ENCODE results near the gene NCKAP5. TPM values are rescaled to one million over a fixed set of nuclear protein-coding genes. Genes with fewer than 3 reads are reported as not detected.

The NCKAP5 gene
- polyA plus RNA-seq, 1 experiment, result 2.1 TPM

DNA sequence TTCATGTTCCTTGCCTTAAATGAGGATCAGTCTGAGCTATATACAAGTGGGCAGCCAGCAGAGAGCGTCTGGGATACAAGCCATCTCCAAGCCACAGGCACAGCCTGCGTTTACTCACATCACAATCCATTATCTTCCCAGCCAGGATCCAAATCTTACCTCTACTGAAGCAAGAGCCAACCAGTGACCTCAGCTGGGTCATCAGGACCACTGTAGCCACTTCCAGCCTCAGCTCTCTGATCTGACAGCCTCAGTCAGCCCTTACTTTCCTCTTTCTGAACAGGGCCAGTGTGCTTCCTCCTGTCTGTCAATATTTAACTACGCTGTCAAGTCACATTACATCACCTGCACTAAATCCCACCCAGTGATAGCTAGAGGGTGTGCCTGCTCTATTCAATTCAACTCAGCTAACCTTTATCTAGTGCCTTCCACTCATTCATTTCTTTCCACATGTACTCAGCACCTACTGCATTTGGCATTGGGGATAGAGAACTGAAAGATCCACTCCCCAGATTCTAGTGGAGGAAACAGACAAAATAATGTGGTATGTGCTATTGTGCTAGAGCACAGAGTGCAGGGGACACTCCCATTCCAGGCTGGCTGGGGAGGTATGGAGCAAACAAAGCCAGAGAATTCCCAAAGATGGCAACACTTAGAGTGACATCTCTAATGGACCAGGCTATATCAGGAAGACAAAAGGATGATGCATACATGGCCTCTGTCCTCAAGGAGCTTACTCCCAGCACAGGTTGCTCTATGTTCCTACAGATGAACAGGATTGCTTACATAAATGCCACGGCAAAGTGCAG is 146.5 kb downstream of the NCKAP5 start:
- Histone ChIP-seq H3K36me3 (ENCODE audit: control insufficient read depth, insufficient read depth, low read length) (no peaks in the 10 kb centered on the region), H3K27me3 (ENCODE audit: control insufficient read depth, insufficient read depth, low read length) (no peaks in the 10 kb centered on the region), H3K4me3 (ENCODE audit: low read depth, low read length) (no peak overlapping the region)
- ChIA-PET CTCF (interaction anchor here (0.6 to 1.4 kb wide), 3 partner anchors 10 to 39 kb away, joined by 3 read pairs; no protein-coding TSS in a partner anchor), POLR2A (no interaction called here)
- no peak for DNase-seq (ENCODE audit: low read depth)
- TF ChIP-seq, protein P1, sequence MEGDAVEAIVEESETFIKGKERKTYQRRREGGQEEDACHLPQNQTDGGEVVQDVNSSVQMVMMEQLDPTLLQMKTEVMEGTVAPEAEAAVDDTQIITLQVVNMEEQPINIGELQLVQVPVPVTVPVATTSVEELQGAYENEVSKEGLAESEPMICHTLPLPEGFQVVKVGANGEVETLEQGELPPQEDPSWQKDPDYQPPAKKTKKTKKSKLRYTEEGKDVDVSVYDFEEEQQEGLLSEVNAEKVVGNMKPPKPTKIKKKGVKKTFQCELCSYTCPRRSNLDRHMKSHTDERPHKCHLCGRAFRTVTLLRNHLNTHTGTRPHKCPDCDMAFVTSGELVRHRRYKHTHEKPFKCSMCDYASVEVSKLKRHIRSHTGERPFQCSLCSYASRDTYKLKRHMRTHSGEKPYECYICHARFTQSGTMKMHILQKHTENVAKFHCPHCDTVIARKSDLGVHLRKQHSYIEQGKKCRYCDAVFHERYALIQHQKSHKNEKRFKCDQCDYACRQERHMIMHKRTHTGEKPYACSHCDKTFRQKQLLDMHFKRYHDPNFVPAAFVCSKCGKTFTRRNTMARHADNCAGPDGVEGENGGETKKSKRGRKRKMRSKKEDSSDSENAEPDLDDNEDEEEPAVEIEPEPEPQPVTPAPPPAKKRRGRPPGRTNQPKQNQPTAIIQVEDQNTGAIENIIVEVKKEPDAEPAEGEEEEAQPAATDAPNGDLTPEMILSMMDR (IDR thresholded peaks at IDR 0.05; ENCODE audit: insufficient read depth, low read depth, low read length), result no peak

DNA sequence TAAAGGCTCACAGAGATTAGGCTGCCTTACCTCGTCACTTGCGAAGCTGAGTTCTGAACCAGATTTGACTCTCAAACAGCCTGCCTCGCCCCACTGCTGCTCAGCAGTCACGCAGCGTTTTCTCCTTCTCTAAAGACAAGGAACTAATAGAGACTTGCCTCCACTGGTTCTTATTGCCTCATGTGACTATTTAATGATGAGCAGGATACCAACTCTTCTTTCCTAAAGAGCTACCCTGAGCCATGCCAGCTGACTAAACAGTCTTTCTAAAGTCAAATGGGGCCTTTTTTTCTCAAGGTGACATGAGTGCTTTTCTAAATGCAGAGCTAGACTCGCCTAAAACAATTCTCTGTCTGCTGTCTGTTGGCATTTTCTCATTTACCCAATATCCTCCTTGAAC is 147.5 kb downstream of the NCKAP5 start:
- POLR2A ChIA-PET, result no interaction called here
- Histone ChIP-seq H3K36me3 (ENCODE audit: control insufficient read depth, insufficient read depth, low read length) (no peaks in the 10 kb centered on the region), H3K27me3 (ENCODE audit: control insufficient read depth, insufficient read depth, low read length) (no peaks in the 10 kb centered on the region), H3K4me3 (ENCODE audit: low read depth, low read length) (no peak overlapping the region)
- no peak for DNase-seq (ENCODE audit: low read depth)
- TF ChIP-seq, protein P1 (IDR thresholded peaks at IDR 0.05; ENCODE audit: insufficient read depth, low read depth, low read length), result no peak
- CTCF ChIA-PET, result interaction anchor here (0.6 to 0.7 kb wide), 2 partner anchors 40 to 55 kb away, joined by 3 to 4 read pairs; no protein-coding TSS in a partner anchor

DNA sequence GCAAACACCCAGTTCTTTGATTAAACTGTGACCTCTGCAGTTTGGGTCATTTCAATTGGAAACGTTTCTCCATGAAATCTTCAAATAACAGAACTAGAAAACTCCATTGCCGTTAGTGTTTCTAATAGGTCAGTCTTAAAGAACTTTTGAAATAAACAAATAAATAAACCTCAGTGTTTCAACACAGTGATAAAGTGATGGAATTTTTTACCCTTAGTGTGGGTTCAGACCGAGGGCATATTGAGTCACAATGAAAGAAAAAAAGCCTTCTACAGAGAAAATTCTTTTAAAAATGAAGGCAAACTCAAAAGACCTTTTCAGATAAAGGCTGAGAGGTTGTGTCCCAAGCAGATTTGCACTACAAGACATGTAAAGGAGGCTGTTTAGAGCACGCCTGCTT is 149.6 kb downstream of the NCKAP5 start:
- Histone ChIP-seq H3K36me3 (ENCODE audit: control insufficient read depth, insufficient read depth, low read length) (no peaks in the 10 kb centered on the region), H3K27me3 (ENCODE audit: control insufficient read depth, insufficient read depth, low read length) (no peaks in the 10 kb centered on the region), H3K4me3 (ENCODE audit: low read depth, low read length) (no peak overlapping the region)
- CTCF ChIA-PET, result interaction anchor here (1.2 kb wide), 1 partner anchor 155 kb away, joined by 4 read pairs; no protein-coding TSS in a partner anchor
- DNase-seq (ENCODE audit: low read depth), result no peak
- TF ChIP-seq, protein P1 (IDR thresholded peaks at IDR 0.05; ENCODE audit: insufficient read depth, low read depth, low read length), result no peak
- POLR2A ChIA-PET, result no interaction called here

DNA sequence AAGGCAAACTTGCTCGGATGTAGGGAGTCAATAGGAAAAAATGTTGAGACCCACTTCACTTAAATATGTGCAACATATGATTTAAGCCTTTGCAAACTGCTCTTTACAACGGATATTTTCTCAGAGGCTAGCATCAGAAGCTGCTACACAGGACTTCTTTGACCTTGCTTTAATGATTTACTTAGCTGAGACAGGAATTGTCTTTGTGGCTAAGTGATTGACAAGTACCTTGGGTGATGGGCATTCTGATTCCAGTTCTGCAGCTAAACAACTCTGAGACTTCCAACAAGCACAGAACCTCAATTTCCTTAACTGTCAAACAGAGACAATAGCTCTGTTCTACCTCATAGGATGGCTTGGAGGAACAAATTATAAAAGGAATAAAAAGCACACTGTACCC is 150.2 kb downstream of the NCKAP5 start:
- DNase-seq (ENCODE audit: low read depth), result no peak
- CTCF ChIA-PET, result interaction anchor here (1.2 to 1.7 kb wide), 2 partner anchors 155 to 426 kb away, joined by 4 read pairs; no protein-coding TSS in a partner anchor

DNA sequence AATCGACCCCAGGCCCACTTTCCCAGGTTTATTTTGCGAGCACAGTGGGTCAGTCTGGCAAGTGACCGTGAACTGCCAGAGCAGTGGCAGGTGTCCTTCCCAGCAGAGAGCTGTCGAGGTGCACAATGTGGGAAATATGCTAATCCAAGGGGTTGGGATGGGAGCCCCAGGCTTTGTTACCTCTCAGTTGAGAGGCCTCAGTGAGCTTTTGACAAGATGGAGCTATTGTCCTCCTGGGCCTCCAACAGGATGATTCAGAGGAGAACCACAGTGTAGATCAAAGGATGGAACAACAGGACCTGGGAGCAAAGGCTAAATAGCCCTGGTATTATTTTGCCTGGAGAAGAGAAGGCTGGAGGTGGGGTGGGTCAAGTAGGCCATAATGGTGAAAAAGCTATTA is 150.8 kb downstream of the NCKAP5 start:
- TF ChIP-seq, protein P1 (IDR thresholded peaks at IDR 0.05; ENCODE audit: insufficient read depth, low read depth, low read length), result no peak
- no peak for DNase-seq (ENCODE audit: low read depth)
- CTCF ChIA-PET, result interaction anchor here (1.2 to 1.7 kb wide), 2 partner anchors 154 to 427 kb away, joined by 4 read pairs; no protein-coding TSS in a partner anchor
- no peak overlapping the region for H3K4me3 ChIP-seq (ENCODE audit: low read depth, low read length)
- H3K36me3 ChIP-seq (ENCODE audit: control insufficient read depth, insufficient read depth, low read length), result no peaks in the 10 kb centered on the region
- H3K27me3 ChIP-seq (ENCODE audit: control insufficient read depth, insufficient read depth, low read length), result no peaks in the 10 kb centered on the region
- POLR2A ChIA-PET, result no interaction called here

More for the DNA sequence above, 150.2 kb downstream of the NCKAP5 start:
- Histone ChIP-seq H3K36me3 (ENCODE audit: control insufficient read depth, insufficient read depth, low read length) (no peaks in the 10 kb centered on the region), H3K4me3 (ENCODE audit: low read depth, low read length) (no peak overlapping the region), H3K27me3 (ENCODE audit: control insufficient read depth, insufficient read depth, low read length) (no peaks in the 10 kb centered on the region)
- POLR2A ChIA-PET, result no interaction called here
- TF ChIP-seq, protein P1 (IDR thresholded peaks at IDR 0.05; ENCODE audit: insufficient read depth, low read depth, low read length), result no peak
